AG09319 (cell line): ENCODE data around the gene FBXO34.

ENCODE experiments used
- DNase-seq: peaks from one replicate; pipeline ENCODE4 v3.0.0-alpha.2; 2010; ENCODE audit warnings: low read depth; ENCODE audit errors: extremely low read depth
- CTCF ChIP-seq: IDR thresholded peaks from 2 replicates; pipeline ENCODE4 v1.5.1; 2011; ENCODE audit warnings: low read depth, mild to moderate bottlenecking, inconsistent platforms, low read length, moderate library complexity

The FBXO34 gene

GRCh38 chr14:55298500-55298822, 27.2 kb downstream of the FBXO34 start:
- no peak for TF ChIP-seq CTCF
- no peak for DNase-seq

- no peak for TF ChIP-seq CTCF
- no peak for DNase-seq
Measured at GRCh38 chr14:55301437-55302121, 30.4 kb downstream of the FBXO34 start.

- TF ChIP-seq CTCF, result no peak
- no peak for DNase-seq
Measured at GRCh38 chr14:55302367-55303124, 31.3 kb downstream of the FBXO34 start.

- no peak for TF ChIP-seq CTCF
Measured at GRCh38 chr14:55303125-55303499, 31.9 kb downstream of the FBXO34 start.

GRCh38 chr14:55303691-55304145, 32.5 kb downstream of the FBXO34 start:
- no peak for DNase-seq
- no peak for TF ChIP-seq CTCF

More at GRCh38 chr14:55303125-55303499, 31.9 kb downstream of the FBXO34 start:
- no peak for DNase-seq

GRCh38 chr14:55306938-55307589, 35.8 kb downstream of the FBXO34 start:
- no peak for TF ChIP-seq CTCF
- no peak for DNase-seq

- no peak for TF ChIP-seq CTCF
- no peak for DNase-seq
Measured at GRCh38 chr14:55309154-55309553, 37.9 kb downstream of the FBXO34 start.
